Activated CD4-positive, alpha-beta T cell treated with anti-CD3 and anti-CD28 coated beads for 24 hours (primary cell): ENCODE data around the gene PINLYP.
"Not testable (repeated sequence)": the region's sequence is repeated elsewhere in the genome, so short reads cannot be mapped to it uniquely, and the experiment has no call there.

ENCODE experiments used
- DNase-seq, 2 donors: peaks; one replicate each; pipeline ENCODE4 v3.0.0-alpha.2; 2020; ENCODE audit warnings: low read depth in 2 of 2

PINLYP gene

DNA sequence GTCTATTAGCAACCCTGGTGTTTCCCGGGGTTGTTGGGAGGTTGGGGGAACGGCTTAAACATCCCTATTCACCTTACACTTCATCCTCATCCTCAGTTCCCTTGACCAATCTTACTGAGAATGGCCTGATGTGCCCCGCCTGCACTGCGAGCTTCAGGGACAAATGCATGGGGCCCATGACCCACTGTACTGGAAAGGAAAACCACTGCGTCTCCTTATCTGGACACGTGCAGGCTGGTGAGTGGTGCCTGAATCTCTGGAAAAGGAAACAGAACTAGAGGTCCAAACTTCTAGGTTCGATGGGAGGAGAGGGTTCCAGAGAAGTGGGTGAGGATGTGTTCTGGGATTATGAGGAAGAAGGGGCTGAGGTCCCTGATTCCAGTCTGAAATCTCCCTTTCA, 5.9 kb downstream of the PINLYP start:
- no peak for DNase-seq

- no peak for DNase-seq
These were observed 6.9 kb downstream of the PINLYP start for GRCh38 chr19:43582495-43582894.

DNA sequence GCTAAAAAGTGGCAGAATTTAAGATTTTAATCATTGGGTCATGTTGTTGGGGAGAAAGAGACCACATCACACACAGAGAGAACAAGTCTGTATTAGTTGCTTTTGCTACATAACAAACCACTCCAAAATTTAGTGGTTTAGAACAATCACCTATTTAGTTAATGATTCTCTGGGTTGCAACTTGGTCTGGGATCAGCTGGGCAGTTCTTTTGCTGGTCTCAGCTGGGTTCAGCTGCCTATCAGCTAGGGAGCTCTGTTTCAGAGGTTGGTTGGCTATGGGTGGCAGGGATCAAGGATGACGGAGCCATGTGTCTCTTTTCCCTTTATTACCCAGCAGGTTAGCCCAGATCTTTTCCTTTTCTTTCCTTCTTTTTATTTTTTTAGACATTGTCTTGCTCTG, 8.9 kb downstream of the PINLYP start:
- DNase-seq, result no peak

GRCh38 chr19:43586346-43586745, 10.7 kb downstream of the PINLYP start:
- no peak for DNase-seq

DNA sequence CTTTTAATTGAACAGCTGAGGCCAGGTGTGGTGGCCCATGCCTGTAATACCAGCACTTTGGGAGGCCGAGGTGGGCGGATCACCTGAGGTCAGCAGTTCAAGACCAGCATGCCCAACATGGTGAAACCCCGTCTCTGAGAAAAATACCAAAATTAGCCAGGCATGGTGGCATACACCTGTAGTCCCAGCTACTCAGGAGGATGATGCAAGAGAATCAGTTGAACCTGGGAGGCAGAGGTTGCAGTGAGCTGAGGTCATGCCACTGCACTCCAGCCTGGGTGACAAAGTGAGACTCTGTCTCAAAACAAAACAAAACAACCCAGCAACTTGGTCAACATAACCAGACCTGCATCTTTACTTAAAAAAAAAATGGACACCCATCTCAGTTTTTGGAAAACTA, 11.4 kb downstream of the PINLYP start:
- not testable (repeated sequence) for DNase-seq

- no peak for DNase-seq
These were observed 13.7 kb downstream of the PINLYP start for GRCh38 chr19:43589277-43589676.

- DNase-seq, result no peak
These were observed 14.1 kb downstream of the PINLYP start for GRCh38 chr19:43589678-43590077.

- DNase-seq, result no peak
These were observed 16.5 kb downstream of the PINLYP start for GRCh38 chr19:43591904-43592772.

GRCh38 chr19:43592800-43593350, 17.3 kb downstream of the PINLYP start:
- DNase-seq, result no peak

DNA sequence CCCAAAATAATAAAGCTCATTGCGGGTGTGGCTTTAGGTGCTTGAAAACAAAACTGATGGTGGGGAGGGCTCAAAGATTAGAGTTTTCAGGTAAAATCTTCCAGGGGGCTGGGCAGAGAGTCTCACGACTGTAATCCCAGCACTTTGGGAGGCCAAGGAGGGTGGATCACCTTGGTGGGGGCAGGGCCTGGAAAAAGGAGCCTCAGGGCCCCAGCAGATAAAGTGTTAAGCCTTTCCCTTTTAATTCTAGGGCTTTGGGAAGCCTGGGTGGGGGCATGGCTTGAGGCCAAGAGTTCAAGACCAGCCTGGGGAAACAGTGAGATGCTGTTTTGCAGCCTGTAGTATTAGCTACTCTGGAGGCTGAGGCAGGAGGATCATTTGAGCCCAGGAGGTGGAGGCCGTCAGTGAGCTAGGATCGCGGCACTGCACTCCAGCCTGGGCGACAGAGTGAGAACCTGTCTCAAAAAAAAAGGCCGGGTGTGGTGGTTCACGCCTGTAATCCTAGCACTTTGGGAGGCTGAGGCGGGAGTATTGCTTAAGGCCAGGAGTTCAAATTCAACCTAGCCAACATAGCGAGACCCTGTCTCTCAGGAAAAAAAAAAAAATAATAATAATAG, 18.6 kb downstream of the PINLYP start:
- no peak for DNase-seq

DNA sequence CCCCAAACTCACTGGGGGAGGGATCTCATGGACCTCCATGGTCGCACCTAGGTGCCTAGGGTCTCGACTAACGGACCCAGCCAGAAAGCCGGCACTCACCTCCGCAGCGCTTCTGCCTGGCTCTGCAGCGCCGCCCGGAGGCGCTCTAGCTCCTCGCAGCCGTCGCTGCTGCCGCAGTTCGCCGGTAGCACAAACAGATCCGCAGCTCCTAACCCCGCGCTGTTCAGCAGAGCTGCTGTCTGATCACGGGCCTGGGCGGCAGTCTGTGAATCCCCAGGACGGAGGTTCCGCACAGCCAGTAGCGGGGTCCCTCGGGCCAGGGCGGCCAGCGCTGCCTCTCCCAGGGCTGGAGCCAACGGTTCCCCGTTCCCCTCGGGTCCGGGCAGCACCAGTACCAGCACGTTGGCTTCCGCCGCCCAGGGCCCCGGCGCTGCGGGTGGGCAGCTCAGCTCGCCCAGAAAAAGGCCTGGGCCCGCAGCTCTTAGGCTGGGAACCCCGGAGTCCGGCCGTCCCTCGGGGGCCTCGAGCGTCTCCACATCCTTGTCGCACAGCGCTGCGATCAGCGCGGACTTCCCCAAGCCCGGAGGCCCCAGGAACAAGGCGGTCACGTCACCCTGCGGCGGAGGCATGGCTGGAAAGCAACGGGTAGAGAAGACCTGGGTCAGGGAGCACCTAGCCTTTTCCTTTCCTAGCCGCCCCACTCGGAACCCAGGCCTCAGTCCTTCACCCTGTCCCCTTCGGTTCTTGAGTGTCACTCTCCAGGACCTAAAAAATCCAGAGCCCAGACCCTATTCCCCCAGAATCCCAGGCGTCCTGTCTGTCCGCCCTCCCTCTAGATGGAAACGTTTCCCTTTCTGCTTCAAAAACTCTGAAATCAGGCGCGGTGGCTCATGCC, 19.4 kb downstream of the PINLYP start:
- peak; percentile 47 to 56 for DNase-seq

DNA sequence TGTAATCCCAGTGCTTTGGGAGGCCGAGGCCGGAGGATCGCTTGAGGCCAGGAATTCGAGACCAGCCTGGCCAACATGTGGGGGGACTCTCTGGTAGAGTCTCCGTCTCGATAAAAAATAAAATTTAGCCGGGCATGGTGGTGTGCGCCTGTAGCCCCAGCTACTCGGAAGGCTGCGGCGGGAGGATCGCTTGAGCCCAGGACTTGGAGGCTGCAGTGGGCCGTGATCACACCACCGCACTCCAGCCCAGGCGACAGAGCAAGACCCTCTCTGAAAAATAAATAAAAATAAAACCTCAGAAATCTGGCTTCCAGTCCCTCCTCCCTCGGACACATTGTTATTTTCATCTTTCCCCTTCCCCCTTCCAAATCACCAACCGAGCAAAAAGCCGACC, 20.0 kb downstream of the PINLYP start:
- DNase-seq, result no peak

DNA sequence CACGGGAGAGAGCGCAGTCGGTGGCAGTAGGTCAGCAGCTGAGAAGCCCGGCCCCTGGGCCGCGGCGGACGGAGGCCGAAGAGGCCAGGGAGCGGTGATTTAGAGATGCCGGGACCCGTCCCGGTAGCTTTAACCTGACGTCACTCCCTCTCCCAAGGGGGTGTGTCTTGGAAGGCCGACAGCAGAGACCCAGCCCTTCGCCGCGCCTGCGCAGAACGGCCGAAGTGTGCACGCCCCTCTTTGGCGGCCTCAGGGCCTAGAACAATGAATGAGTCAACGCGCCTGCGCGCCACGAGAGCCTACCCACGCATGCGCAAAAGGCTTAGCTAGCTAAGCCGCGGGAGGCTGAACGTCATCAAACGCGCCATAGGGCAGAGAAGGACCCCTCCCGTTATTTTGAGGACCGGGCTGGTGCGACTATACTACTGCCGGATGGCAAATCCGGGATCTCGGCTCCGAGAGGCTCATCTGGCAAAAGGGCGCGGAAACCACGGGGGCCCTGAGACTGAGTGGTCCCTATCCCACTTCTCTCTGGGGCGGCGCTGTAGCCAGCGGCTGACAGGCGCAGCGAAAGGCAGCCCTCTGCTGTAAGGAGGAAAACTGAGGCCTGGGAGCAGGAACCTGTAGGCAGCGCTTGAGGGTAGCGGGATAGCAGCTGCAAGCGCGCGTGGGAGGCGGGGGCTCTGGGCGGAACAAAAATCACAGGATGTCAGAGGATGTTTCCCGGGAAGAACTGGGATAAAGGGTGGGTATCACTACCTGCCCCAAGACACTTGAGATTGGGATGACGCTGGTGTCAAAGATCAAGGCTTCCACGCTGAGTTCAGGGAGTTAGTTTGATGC, 20.6 kb downstream of the PINLYP start, which contains the start of the genes IRGQ and ZNF576:
Gene IRGQ, minus strand, starts transcription at position 136 of the 843 bp plus-strand sequence. CDS start 796 bp downstream, outside the sequence.
Gene ZNF576, plus strand, starts transcription at position 597 of the 843 bp plus-strand sequence. CDS start 514 bp downstream, outside the sequence.
- DNase-seq, result peak; percentile 99 to 100

DNA sequence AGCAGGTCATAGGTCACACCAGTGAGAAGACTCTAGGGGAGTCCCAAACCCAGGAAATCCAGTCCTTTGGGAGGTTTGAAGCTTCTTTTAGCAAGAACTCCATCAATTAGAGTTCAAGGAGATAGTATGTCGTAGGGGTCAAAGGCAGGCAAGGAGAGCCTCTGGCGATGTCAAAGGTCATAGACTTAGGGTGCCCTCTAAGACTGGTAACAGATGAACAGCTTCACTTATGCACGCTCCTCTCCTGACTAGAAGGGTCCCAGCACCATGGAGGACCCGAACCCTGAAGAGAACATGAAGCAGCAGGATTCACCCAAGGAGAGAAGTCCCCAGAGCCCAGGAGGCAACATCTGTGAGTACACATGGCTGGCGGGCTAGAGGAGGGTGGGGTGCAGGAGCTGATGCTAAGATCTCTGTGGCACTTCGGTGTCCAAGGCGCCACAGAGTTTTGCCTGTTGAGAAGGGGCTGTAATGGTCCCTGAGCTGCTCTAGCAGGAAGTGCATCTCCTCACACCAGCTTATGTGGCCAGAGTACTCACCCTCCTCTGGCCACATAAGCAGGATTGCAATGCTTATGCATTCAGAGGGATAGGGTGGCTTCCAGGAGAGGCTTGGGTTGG, 21.4 kb downstream of the PINLYP start:
- no peak for DNase-seq

GRCh38 chr19:43597876-43598275, 22.3 kb downstream of the PINLYP start:
- DNase-seq, result no peak

GRCh38 chr19:43598445-43599240, 23.0 kb downstream of the PINLYP start:
- no peak for DNase-seq

GRCh38 chr19:43599635-43600295, 24.2 kb downstream of the PINLYP start:
- DNase-seq, result no peak

GRCh38 chr19:43600326-43600725, 24.7 kb downstream of the PINLYP start:
- DNase-seq, result not testable (repeated sequence)
